GM19438 (cell line): Measurements from ENCODE around the gene MYO5B.
"Not testable (repeated sequence)": the region's sequence is repeated elsewhere in the genome, so short reads cannot be mapped to it uniquely, and the experiment has no call there.

Experiments
- ATAC-seq: cut with Tn5 transposase; IDR thresholded peaks from one replicate; pipeline ENCODE4 v1.9.1; 2021; ENCODE audit warnings: low read depth; ENCODE audit not compliant: unreplicated experiment

MYO5B gene

DNA sequence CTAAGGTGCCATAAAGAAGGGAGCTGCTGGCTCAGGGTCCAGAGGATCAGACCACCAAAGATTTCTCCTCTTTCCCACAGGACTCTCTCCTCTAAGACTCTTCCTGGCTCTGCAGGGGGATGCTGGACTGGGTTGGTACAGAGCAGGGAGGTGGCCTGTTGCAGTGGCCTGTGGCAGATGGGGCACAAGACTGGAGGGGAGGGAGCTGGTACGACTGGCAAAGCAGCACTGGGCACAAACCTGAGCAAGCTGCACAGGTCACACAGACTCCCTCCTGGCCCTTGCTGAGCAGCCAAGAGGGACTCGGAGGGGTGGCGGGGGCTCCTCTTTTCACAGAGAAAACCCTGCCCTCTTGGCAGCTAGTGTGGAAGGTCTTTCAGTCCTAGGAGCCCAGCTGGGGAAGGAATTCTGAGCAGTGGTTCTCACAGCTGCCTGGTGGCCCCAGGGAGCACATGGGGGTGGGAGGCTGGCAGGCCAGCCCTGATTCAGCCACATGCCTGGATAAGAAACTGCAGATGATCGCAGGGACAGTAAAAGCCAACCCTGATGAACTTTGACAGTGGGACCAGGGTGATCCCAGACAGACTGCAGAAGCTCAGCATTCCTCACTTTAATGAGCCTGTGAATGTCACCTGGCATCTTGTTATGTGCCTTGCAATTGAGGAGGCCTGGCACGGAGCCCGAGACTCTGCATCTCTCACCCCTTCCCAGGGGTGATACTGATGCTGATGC is 349.2 kb downstream of the MYO5B start:
- ATAC-seq, result no peak

DNA sequence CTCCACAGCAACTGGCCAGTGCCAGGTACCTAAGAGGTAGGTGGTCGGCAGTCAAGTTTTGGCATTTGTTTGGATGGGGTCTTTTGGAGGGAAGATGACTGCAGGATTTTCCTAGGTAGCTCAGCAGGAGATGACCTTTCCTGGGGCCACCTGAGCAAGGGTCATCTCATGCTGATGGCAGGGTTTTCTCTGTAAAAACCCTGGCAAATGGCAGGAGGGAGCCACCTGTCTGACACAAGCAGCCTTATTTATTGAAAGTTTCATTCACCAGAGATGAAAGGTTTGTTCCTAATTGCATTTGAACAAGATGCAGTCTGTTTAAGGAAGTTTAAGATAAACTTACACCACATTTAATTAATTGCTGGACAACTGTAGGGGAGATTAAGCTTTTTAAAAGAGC is 350.0 kb downstream of the MYO5B start:
- ATAC-seq, result no peak

DNA sequence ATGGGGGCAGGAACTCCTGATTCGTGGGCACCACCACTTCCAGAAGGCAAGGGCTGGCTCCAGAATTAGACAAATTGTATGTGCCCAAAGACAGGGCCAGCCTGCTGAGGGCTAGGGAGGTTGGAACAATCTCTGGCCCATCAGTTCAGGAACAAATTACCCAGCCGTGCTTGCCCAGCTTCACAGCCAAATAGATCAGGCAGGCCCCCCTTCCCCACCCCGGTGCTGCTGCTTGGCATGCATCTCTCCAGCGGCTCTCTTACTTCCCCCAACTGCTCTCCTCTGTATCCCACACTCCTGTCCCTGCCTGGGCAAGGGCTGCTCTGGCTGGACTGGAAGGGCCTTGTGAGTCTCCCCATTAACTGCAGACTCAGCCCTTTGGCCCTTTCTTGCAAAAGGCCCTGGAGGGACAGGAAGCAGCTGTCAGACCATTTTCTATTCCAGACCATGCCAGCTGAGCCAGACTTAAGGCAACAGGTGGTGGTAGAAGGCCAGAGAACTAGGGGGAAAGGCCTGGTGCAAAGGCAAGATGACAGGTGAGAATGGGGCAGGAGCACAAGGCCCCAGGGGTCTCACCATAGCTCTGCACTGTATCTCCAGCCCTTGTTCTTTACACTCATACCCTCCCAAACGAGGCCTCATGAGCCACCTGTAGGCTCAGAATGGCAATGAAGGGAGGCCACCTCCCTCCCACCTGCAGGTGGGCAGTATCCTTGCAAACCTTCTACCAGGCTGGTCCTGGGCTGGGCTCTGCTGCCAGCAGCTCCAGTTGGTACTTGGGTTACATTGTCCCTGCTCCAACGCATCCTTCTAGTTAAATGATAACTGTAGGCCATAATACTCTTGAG is 350.9 kb downstream of the MYO5B start:
- ATAC-seq, result no peak

DNA sequence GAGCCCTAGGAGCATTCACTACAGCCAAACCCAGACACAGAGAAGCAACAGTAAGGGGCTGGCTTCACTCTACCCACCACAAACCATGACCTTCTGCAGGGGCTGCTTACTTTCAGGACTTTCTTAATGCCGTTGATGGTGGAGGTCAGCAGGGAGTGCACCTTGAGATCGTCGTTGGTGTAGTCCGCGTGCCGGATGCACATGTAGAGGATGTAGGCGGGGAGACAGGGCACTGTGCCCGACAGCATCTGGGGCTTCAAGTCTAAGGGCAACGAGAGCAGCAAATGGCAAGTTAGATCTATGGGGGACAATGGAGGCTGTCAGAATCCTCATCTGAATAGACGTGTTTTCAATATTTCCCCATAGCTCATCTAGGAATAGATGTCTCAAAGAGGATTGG is 351.8 kb downstream of the MYO5B start:
- no peak for ATAC-seq

DNA sequence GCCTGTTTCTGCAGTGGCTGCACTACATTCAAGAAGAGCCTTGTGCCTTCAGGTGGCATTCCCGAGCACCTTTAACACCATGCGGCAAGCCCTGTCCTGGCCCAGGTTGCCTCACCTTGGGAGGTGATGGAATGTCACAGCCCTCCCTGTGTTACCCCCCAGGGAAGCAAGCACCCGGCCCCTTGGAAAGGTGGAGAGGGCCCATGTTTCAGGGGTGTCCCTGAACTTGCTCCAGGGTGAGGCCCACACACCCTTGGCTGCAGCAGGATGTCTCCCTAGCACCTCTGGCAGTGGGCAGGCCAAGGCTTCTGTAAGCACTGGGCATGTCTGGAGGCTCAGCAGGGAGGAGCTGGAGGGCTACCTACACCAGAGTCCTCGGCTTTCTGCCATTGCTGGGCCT is 352.3 kb downstream of the MYO5B start:
- ATAC-seq, result no peak

DNA sequence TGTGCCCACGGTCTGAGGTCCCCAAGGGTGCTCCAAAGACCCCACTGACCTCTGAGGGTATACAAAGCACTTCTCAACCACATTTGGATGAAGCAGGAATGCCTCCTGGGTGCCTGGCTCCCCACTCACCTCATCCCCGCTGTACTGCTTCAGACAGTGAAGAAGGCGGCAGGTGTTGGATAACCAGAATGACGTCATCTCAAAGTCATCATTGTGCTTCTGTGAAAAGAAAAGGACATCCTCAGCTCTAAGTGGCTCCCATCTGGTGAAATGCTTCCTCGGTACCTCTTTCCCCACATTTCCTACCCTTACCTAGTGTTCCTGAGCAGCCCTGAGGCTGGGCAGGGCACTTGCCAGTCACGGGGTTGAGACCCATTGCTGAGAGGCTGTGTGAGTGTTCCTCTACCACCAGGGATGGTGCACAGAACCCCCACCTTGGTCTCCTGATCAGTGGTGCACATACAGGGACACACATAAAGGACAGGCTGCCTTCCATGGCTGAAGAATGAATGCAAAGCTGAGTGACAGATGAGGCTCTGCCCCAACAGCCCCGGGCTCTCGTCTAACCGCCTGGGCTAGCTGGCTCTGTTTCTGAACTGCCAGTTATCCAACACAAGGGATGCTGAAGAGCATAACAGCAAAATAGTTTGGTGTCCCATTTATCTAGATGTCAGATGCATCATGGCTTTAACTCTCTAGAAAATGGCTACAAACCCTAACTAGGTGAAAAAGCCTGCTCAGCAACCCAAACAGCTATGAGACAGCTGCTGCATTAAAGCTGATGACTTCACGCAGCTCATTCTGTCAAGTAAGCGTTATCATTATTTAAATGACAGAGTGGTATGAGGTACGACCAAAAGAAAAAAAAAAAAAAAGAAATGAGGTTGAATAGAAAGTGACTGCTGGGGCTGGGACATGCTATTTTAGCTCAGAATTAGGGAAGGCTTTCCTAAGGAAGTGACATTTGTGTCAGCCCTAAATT is 353.4 kb downstream of the MYO5B start:
- ATAC-seq, result no peak

DNA sequence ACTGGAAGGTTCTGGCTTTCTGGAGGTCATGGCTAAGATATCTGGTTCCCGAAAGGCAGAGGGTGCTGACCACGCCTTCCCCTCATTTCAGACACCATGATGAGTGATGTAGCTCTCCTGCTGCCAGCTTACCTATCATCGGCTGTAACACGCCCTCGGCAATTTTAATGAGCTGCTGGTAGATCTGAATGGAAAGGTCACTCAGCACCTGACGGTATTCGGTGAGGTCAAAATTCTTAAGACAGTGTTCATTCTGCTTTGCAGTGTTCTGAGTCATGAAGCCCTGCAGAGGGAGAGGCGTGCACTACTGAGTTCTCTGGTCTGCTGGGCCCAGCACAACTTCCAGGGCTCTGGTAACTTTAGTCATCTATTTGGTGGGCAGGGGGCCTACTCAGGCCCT is 355.9 kb downstream of the MYO5B start:
- no peak for ATAC-seq

DNA sequence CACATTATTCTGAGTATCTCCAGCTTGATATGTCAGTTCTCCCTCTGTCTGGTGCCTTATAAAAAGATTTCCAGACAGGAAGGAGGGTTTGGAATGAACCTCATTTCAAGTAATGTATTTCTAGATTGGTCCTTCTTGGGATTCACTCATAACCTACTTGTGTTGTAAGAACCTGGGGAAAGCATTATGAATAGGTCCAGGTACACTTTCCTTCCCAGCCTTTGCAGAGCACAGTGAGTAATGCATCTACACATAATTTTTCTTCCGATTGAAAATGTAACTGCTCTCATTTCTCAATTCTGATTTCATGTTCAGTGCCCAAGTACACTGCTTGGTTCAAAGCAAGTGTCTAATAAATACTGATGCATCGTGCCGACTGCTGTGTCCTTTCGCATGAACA is 356.6 kb downstream of the MYO5B start:
- no peak for ATAC-seq

DNA sequence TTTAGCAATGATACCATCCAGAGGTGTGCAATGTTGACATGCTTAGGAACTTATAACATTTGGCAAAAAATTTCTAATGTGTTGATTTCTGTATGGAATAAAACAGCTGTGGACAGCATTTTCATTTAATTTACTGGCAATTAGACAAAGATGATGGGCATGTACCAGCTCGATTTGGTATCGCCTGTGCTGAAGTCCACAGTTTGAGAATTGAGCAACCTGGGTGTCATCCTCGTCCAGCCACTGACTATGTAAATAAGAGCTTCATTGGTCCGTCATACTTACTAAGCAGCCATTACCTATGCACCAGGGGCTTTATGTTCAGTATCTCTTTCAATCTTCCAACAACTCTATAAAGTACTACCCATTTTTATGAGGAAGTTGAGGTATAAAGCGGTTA is 357.1 kb downstream of the MYO5B start:
- no peak for ATAC-seq

DNA sequence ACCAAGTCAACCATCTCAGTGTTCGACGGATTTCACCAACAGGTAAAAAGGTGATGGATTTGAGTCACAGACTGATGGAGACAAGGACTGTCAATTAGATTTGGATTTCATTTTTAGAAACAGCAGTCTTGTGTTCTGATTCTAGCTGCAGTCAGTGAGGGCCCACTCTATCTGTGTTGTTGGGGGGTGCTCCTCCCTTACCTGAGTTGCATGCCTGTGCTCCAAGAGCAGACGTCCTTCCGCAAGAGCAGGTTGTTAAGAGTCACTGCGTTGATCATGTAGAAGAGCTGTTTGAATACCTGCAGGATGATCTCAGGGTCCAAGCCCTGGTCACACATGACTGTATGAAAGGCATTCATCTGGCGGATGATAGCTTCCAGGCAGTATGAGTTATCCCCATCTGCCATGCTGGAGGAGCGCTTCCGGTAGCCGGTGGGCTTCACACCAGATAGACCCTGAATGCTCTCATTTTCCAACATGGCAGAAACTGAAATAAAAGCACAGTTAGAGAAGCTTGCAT is 357.6 kb downstream of the MYO5B start:
- ATAC-seq, result not testable (repeated sequence)

DNA sequence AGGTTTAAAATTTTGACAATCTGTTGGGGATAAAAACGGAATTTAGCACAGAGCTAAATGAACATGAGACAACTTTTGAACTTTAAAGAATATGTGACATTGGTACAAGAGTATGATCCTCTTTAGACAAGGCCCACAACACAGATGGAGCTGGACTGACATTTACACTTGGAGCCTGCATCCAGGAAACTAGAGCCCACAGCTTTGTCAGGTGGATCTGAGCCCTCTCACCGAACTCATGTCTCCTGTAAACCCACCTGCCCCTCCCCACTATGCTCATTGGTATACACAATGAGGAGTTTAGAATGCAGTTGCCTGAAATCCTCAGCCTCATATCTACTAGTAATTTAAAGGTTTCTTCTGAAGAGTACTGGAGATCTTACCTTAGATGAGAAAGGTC is 359.5 kb downstream of the MYO5B start:
- ATAC-seq, result no peak

DNA sequence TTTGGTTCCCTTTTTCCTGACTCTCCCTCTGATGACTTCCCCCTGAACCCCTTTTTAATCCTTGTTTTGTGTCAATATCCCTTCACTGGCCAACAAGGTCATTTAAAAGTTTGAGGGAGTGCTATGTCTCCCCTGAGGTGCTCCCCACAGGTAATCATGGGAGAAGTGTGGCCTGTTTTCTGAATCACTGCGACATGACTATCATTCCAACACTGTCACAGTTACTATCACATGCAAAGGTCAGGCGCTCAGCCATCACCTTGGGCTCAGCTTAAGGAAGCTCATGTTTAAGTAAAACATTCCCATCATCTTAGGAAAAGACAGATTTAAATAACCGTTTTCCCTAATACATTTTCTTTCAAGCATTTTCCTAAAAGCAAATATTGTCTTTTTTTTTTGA is 360.7 kb downstream of the MYO5B start:
- ATAC-seq, result no peak

DNA sequence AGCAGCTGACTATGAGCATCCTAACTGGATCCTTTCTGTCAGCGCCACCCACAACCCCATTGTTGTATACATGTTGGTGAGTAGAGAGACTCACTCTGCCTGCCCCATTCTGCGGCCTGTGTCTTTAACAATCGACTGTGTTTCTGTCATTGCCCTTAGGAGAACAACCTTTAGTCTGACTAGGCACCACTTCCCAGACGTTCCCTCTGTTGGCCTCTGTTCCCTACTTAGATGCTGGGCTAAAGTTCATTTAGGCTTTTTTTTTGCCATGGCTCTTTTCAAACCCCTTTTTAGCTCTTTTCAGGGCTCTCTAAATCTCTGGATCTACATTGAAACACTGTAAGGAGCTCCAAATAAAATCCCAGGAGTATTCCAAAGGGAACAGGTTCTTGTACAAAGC is 361.1 kb downstream of the MYO5B start:
- no peak for ATAC-seq

DNA sequence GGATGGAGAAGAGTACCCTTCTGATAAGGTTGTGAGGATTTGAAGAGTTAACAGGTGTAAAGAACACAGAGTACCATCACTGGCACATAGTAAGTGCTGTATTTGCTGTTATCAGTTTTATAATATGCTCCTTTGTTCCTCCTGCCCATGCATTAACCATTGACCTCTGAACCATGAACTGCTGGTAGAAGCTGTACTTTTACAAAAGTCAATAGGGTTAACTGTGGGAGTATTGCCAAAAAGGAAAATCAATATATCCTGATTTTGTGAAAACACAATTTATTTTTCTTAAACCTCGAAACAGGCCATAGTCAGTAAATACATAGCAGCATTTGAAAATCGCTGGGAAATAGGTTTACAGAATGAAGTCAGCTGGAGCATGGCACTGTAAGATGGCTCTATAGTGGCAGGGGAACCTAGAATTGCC is 362.7 kb downstream of the MYO5B start:
- no peak for ATAC-seq

DNA sequence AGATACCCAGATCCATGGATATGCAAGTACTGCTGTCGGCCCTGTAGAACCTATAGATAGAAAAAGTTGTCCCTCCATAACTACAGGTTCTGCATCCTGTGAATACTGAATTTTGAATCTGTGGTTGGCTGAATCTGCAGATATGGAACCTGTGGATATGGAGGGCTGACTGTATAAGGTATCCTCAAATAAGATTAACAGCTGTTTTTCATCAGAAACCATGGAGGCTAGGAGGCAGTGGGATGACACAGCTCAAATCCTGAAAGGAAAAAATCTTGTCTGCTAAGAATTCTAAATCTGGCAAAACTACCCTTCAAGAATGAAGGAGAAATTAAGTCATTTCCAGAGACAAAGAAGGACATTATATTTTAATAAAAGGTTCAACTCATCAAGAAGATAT is 367.0 kb downstream of the MYO5B start:
- no peak for ATAC-seq

DNA sequence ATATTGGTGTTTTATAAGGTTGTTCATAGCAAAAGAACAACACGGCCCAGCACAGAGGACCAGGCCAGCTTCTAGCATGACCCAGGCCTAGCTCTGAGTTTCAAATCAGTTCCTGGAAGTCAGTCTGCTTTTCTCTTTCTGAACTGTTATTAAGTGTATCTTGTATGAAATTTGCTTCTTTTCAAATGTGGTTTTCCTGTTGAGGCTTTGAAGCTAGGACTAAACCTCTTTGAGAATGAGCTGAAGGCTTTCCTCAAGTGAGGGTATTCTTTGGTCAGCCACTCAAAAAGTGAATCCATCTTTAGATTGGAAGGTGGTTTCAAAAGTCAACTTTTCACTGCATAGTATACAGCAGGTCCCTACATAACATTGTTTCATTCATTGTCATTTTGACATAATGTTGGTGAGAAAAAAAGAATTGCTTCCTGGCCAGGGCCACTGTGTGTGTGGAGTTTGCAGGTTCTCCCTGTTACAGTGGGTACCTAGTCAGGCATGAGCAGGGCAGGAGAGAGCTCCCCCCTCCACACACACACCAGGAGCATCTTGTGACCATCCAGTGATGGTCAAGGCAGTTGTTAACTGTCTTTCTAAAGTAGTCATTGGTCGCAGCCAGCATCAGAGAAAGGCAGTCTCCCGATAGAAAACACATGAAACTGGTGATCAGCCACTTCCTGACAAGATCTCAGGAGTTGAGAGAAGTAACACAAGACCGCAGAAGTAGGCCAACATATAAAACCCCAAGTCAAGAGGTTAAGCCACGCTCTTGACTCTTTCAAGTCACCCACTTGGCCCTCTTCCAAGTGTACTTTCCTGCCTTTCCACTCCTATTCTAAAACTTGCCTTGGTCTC is 374.9 kb downstream of the MYO5B start:
- ATAC-seq, result no peak

DNA sequence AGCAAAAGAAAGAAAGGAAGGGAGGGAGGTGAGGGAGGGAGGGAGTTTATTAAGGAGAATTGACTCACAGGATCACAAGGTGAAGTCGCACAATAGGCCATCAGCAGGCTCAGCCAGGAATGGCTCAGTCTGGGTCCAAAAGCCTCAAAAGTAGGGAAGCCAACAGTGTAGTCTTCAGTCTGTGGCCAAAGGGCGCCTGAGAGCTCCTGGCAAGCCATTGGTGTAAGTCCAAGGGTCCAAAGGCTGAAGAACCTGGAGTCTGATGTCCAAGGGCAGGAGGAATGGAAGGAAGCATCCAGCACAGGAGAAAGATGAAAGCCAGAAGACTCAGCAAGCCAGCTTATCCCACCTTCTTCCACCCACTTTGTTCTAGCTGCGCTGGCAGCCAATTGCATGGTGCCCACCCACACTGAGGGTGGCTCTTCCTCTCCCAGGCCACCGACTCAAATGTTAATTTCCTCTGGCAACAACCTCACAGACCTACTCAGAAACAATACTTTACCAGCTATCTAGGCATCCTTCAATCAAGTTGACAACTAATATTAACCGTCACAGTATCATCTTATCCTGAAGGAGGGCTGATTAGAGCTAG is 375.8 kb downstream of the MYO5B start:
- no peak for ATAC-seq

DNA sequence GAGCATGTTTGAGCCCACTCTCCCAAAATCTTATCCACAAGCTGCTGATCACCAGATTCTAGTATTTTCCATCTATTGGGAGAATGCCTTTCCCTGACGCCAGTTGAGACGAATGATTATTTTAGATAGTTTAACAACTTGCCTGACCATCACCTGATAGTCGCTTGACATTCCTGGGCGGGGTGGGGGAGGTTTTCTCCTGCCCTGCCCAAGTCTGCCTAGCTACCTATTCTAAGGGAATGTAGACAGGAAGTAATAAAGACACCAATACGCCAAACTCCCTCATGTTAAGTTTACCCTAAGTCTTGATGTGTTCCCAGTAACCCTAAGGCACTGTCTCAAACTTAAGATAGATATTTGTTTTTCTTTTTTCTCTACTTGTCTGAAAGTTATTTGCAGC is 377.0 kb downstream of the MYO5B start:
- ATAC-seq, result no peak

DNA sequence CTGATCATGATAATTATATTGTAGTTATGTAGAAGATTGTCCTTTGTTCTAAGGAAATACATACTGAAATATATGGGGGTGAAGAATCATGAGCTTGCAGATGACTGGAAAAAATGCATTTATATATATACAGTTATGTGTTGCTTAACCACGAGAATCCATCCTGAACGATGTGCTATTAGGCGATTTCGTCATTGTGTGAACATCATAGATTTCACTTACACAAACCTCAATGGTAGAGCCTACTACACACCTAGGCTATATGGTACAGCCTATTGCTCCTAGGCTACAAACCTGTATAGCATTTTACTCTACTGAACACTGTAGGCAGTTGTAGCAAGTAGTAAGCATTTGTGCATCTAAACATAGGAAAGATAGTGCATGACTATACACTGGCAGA is 379.0 kb downstream of the MYO5B start:
- no peak for ATAC-seq
